GM19455 (cell line): ENCODE results near the gene ZNF324.
"Not testable (repeated sequence)": the region's sequence is repeated elsewhere in the genome, so short reads cannot be mapped to it uniquely, and the experiment has no call there.

Experiments used
- ATAC-seq: cut with Tn5 transposase; IDR thresholded peaks from one replicate; pipeline ENCODE4 v1.9.1; 2021; ENCODE audit not compliant: unreplicated experiment

Gene ZNF324

GRCh38 chr19:58470837-58471543 lies 4.1 kb downstream of the ZNF324 start:
- ATAC-seq: not testable (repeated sequence)

DNA sequence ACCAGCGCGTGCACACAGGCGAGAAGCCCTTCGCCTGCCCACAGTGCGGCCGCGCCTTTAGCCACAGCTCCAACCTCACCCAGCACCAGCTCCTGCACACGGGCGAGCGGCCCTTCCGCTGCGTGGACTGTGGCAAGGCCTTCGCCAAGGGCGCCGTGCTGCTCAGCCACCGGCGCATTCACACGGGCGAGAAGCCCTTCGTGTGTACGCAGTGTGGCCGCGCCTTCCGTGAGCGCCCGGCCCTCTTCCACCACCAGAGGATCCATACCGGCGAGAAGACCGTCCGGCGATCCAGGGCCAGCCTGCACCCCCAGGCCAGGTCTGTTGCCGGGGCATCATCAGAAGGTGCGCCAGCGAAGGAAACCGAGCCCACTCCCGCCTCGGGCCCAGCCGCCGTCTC lies 4.9 kb downstream of the ZNF324 start:
- no peak for ATAC-seq

GRCh38 chr19:58473775-58474174 lies 6.9 kb downstream of the ZNF324 start:
- ATAC-seq: no peak

- ATAC-seq: no peak
Measured at GRCh38 chr19:58474291-58474996, 7.6 kb downstream of the ZNF324 start.

DNA sequence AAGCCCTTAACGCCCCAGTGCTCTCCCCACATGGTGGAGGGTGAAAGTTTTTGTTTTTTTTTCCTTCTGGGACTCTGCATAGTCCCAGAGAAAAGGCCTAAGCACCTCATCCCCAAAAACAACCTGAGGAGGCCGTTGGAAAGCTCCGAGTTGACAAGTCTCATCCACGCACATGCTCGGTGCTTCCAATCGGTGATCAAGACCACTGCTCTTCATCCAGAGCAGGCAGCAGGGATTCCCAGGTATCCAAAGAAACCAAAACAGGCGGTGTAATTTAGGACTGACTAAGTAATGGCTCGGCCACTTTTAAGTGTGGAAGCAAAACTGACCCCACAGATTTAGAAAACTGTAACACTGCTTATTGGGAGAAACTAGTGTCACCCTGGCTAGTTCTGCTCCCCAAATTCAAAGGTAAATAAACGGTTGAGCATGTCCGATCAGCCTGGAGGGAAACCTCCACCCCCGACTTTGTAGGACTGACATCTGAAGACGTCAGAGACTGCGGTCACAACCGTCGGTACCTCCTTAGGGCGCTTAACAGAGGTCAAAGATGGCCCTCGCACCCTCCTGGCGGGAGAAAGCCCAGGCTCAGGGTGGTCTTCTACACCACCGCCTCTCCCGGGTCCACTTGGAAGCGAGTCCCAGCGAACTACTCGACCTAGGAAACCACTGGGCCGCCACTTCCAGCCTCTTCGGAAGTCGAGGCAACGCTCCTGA lies 8.3 kb downstream of the ZNF324 start:
- ATAC-seq: peak; percentile 4

- ATAC-seq: peak; percentile 77
Measured at GRCh38 chr19:58475714-58476497, 9.0 kb downstream of the ZNF324 start, which contains the start of gene ZNF446. Gene ZNF446 (plus strand): TSS chr19:58476352. CDS start chr19:58477219, 867 bp downstream.

GRCh38 chr19:58476498-58477015 lies 9.7 kb downstream of the ZNF324 start:
- ATAC-seq: no peak

DNA sequence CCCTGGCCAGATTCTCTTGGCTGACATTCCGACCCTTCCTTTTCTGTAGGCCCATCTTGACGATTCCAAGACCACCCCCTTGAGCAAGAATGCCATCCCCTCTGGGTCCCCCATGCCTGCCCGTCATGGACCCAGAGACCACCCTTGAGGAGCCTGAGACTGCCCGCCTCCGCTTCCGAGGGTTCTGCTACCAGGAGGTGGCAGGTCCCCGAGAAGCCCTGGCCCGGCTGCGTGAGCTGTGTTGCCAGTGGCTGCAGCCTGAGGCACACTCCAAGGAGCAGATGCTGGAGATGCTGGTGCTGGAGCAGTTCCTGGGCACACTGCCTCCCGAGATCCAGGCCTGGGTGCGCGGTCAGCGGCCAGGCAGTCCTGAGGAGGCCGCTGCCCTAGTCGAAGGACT lies 10.2 kb downstream of the ZNF324 start:
- no peak for ATAC-seq

DNA sequence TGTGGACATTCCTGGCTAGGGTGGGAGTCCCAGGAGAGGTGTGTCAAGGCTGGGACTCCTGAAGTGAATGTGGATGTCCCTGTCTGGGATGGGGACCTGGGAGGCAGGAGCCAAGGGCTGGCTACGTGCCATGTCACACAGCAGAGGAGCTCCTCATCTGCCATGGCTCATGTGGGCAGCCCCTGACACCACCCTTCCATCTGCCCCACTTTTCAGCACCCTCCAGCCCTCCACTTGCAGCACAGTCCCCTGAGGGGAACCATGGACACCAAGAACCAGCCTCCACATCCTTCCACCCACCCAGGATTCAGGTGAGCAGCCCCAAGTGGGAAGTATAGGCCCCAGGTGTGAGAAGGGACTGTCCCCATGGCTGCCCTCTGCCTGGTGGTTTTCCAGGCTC lies 11.0 kb downstream of the ZNF324 start:
- no peak for ATAC-seq

DNA sequence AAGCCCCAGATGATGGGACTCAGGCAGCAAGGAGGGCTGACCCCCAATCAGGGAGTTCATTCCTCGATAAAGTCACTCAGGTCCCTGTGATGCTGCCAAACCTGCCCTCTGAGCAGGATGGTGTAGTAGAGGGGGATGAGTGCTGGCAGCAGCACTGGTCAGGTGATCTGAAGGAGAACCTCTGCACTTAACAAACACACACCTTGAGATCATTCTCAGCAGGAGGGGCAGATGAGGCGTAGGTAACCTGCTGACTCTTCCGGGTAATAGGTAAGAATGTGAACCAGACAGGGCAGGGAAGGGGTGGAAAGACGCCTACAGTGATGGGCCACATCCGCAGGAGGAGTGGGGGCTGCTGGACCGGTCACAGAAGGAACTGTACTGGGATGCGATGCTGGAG lies 12.4 kb downstream of the ZNF324 start:
- no peak for ATAC-seq

- no peak for ATAC-seq
Measured at GRCh38 chr19:58479736-58480480, 13.0 kb downstream of the ZNF324 start.

DNA sequence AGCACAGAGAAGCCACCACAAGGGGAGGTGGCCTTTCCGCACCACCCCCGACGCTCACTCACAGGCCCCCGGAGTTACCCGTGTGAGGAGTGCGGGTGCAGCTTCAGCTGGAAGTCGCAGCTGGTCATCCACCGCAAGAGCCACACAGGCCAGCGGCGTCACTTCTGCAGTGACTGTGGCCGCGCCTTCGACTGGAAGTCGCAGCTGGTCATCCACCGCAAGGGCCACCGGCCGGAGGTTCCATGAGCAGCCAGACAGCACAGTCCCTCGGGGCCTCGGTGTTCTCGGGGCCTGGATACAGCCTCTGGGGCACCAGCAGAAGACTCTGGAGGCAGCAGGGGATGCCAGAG lies 13.6 kb downstream of the ZNF324 start:
- ATAC-seq: no peak

- ATAC-seq: no peak
Measured at GRCh38 chr19:58480831-58481230, 14.0 kb downstream of the ZNF324 start.

DNA sequence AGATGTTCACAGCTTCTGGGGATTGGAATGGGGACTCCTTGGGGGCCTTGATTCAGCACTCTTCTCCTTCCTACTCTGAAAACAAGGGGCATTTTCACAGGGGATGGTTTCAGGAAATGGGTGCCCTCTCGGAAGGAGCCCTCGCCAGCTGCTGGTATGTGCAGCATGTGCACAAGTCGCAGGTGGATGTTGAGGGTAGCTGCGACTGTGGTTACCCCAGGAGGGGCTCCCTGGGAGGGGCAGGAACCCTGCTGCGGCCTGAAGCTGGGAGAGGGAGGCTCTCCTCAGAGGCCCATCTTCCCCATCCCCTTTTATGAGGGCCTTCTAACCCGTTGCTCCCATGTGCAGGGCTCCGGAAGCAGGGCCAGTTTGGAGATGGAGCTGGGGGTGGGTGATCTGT lies 15.5 kb downstream of the ZNF324 start:
- ATAC-seq: no peak

DNA sequence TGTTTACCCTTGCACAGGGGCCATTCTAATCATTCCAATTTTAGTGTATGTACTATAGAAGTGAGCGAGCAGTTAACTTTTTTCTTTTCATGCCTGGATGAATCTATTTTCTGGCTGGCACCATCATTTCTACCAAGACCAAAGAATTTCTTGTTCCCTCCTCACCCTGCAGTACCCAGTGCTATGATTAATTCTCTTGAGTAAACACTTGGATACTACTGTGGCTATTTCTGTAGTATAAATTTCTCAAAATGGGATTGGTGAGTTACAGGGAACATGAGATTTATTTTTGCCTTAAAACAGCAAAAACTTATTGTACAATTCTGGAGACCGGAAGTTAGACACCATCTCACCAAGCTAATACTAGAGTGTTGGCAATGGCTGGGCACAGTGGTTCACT lies 16.9 kb downstream of the ZNF324 start:
- ATAC-seq: no peak

- ATAC-seq: not testable (repeated sequence)
Measured at GRCh38 chr19:58484349-58484748, 17.5 kb downstream of the ZNF324 start.

DNA sequence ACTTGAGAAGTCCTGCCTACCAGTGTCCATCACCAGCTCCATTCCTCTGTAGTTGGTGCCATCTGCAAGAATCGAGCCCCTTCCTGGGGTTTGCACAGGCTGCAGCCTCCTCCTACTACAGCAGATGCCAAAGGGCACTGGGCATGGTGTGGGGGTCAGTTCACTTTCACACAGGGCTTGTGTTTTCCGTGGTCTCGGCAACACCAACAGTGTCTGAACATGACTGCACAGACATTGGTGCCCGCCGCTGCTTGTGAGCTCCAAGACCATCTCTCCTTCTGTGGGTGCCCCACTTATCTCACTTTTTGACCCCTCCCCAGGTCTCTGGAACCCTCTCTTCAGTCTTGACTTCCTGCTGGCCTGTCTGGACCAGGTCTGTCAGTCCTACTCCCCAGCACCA lies 24.5 kb downstream of the ZNF324 start:
- no peak for ATAC-seq

DNA sequence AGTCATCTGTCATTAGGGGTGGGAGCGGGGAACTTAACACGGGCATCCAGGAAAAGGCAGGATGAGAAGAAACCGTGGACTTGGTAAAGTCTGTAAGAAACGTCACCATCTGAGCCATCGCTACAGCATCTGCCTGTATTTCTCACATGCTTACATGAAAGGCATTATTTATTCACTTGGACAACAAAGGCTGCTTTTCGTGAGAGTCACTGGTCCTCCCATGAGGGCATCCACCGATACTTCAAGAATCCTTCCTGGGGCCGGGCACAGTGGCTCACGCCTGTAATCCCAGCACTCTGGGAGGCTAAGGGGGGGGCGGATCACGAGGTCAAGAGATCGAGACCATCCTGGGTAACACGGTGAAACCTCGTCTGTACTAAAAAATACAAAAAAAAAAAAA lies 25.4 kb downstream of the ZNF324 start:
- ATAC-seq: no peak

GRCh38 chr19:58497634-58498170 lies 30.8 kb downstream of the ZNF324 start:
- no peak for ATAC-seq
